Measurements from ENCODE around the gene TGFBR3L. TPM values are rescaled to one million over a fixed set of nuclear protein-coding genes. Genes with fewer than 3 reads are reported as not detected.

The TGFBR3L gene
- total RNA-seq, 4 donors from 2014 or later: not detected

DNA sequence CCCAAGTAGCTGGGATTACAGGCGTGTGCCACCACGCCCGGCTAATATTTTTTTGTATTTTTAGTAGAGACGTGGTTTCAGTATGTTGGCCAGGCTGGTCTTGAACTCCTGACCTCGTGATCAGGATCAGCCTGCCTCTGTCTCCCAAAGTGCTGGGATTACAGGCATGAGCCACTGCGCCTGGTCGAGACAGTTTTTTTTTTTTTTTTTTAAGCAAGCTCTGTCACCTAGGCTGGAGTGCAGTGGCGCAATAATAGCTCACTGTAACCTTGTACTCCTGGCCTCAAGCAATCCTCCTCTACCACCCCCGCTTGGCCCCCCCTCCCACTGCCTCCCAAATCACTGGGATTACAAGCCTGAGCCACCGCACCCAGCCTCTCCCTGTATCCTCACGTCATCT is 17.3 kb upstream of the TGFBR3L start:
- Histone ChIP-seq H3K27me3 (peaks cover 0 to 30% of the 10 kb centered on the region in 2 donors), H3K4me3 (no peak overlapping the region), H3K4me1 (peaks cover 0 to under 1% (median 0%) of the 10 kb centered on the region in 4 donors), H3K36me3 (no peaks in the 10 kb centered on the region), H3K27ac (no peak overlapping the region), H3K9me3 (no peaks in the 10 kb centered on the region)
- DNase-seq (ENCODE audit: low spot score in 2 of 2): no peak
- TF ChIP-seq POLR2A (IDR thresholded peaks at IDR 0.05) (no peak), EP300 (IDR thresholded peaks at IDR 0.05) (no peak)
- TF ChIP-seq, protein P1, sequence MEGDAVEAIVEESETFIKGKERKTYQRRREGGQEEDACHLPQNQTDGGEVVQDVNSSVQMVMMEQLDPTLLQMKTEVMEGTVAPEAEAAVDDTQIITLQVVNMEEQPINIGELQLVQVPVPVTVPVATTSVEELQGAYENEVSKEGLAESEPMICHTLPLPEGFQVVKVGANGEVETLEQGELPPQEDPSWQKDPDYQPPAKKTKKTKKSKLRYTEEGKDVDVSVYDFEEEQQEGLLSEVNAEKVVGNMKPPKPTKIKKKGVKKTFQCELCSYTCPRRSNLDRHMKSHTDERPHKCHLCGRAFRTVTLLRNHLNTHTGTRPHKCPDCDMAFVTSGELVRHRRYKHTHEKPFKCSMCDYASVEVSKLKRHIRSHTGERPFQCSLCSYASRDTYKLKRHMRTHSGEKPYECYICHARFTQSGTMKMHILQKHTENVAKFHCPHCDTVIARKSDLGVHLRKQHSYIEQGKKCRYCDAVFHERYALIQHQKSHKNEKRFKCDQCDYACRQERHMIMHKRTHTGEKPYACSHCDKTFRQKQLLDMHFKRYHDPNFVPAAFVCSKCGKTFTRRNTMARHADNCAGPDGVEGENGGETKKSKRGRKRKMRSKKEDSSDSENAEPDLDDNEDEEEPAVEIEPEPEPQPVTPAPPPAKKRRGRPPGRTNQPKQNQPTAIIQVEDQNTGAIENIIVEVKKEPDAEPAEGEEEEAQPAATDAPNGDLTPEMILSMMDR (IDR thresholded peaks at IDR 0.05): no peak
- 85 to 88% methylated on average over 11 of the region's 11 CpGs for WGBS, 2 donors

- peaks cover 0 to 13% of the 10 kb centered on the region in 2 donors for H3K27me3 ChIP-seq
- peaks cover 0 to 9% (median 3%) of the 10 kb centered on the region in 4 donors for H3K4me1 ChIP-seq
- H3K9me3 ChIP-seq: no peaks in the 10 kb centered on the region
- H3K4me3 ChIP-seq: no peak overlapping the region
- WGBS, 2 donors: 91 to 95% methylated on average over 16 of the region's 16 CpGs
- TF ChIP-seq, protein P1 (IDR thresholded peaks at IDR 0.05): no peak
- TF ChIP-seq POLR2A (IDR thresholded peaks at IDR 0.05) (no peak), EP300 (IDR thresholded peaks at IDR 0.05) (no peak)
- no peaks in the 10 kb centered on the region for H3K36me3 ChIP-seq
- no peak for DNase-seq (ENCODE audit: low spot score in 2 of 2)
- H3K27ac ChIP-seq: no peak overlapping the region
Measured at GRCh38 chr19:7898967-7899366, 15.7 kb upstream of the TGFBR3L start.

DNA sequence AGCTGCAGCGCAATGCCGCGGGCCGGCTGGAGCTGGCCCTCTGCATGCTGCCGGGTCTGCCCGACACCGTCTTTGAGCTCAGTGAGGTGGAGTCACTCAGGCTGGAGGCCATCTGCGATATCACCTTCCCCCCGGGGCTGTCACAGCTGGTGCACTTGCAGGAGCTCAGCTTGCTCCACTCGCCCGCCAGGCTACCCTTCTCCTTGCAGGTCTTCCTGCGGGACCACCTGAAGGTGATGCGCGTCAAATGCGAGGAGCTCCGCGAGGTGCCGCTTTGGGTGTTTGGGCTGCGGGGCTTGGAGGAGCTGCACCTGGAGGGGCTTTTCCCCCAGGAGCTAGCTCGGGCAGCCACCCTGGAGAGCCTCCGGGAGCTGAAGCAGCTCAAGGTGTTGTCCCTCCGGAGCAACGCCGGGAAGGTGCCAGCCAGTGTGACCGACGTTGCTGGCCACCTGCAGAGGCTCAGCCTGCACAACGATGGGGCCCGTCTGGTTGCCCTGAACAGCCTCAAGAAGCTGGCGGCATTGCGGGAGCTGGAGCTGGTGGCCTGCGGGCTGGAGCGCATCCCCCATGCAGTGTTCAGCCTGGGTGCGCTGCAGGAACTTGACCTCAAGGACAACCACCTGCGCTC is 14.8 kb upstream of the TGFBR3L start:
- no peak for DNase-seq (ENCODE audit: low spot score in 2 of 2)
- no peaks in the 10 kb centered on the region for H3K9me3 ChIP-seq
- WGBS, 2 donors: 93 to 94% methylated on average over 15 to 28 of the region's 34 CpGs
- H3K27me3 ChIP-seq: peaks cover 0 to 4% of the 10 kb centered on the region in 2 donors
- H3K4me1 ChIP-seq: peaks cover 0 to 15% (median 9%) of the 10 kb centered on the region in 4 donors
- no peak overlapping the region for H3K4me3 ChIP-seq
- TF ChIP-seq, protein P1 (IDR thresholded peaks at IDR 0.05): no peak
- TF ChIP-seq EP300 (IDR thresholded peaks at IDR 0.05) (no peak), POLR2A (IDR thresholded peaks at IDR 0.05) (no peak)
- no peak overlapping the region for H3K27ac ChIP-seq
- no peaks in the 10 kb centered on the region for H3K36me3 ChIP-seq

GRCh38 chr19:7900401-7900870 is 14.2 kb upstream of the TGFBR3L start:
- 72 to 73% methylated on average over 18 to 19 of the region's 21 CpGs for WGBS, 2 donors
- Histone ChIP-seq H3K27me3 (no peaks in the 10 kb centered on the region), H3K27ac (no peak overlapping the region), H3K4me3 (no peak overlapping the region), H3K9me3 (no peaks in the 10 kb centered on the region), H3K4me1 (peaks cover 0 to 21% (median 15%) of the 10 kb centered on the region in 4 donors), H3K36me3 (no peaks in the 10 kb centered on the region)
- TF ChIP-seq POLR2A (IDR thresholded peaks at IDR 0.05) (no peak), EP300 (IDR thresholded peaks at IDR 0.05) (no peak)
- TF ChIP-seq, protein P1 (IDR thresholded peaks at IDR 0.05): no peak
- DNase-seq (ENCODE audit: low spot score in 2 of 2): no peak

GRCh38 chr19:7900931-7901330 is 13.7 kb upstream of the TGFBR3L start:
- H3K9me3 ChIP-seq: no peaks in the 10 kb centered on the region
- TF ChIP-seq EP300 (IDR thresholded peaks at IDR 0.05) (no peak), POLR2A (IDR thresholded peaks at IDR 0.05) (no peak)
- TF ChIP-seq, protein P1 (IDR thresholded peaks at IDR 0.05): no peak
- DNase-seq (ENCODE audit: low spot score in 2 of 2): no peak
- peaks cover 0 to 26% (median 16%) of the 10 kb centered on the region in 4 donors for H3K4me1 ChIP-seq
- no peak overlapping the region for H3K4me3 ChIP-seq
- WGBS, 2 donors: 63 to 78% methylated on average over 3 of the region's 3 CpGs
- H3K27ac ChIP-seq: no peak overlapping the region
- H3K36me3 ChIP-seq: peaks cover 0 to 4% (median 0%) of the 10 kb centered on the region in 3 donors
- H3K27me3 ChIP-seq: no peaks in the 10 kb centered on the region

All from tibial nerve (tissue), 4 donors.